ENCODE data around the gene CNN3. TPM values are rescaled to one million over a fixed set of nuclear protein-coding genes. Genes with fewer than 3 reads are reported as not detected.
A peak's percentile ranks its signal among the peaks of the same experiment; 100 is the strongest.

CNN3 gene
- total RNA-seq, 3 donors from 2014 or later, result 61.3 to 165 (median 129) TPM

GRCh38 chr1:94862718-94863117 lies 64.2 kb downstream of the CNN3 start:
- Histone ChIP-seq H3K4me1 (ENCODE audit: low read depth) (no peaks in the 10 kb centered on the region), H3K36me3 (ENCODE audit: low read depth) (no peaks in the 10 kb centered on the region), H3K9me3 (no peaks in the 10 kb centered on the region), H3K4me3 (no peak overlapping the region)
- ATAC-seq (no peak), DNase-seq (no peak)
- TF ChIP-seq CTCF (IDR thresholded peaks at IDR 0.05), result no peak
- intact Hi-C loops (cut with DNase I, micrococcal nuclease), result loop anchor here in 1 of 2 donors (5.0 kb wide), 1 partner anchor 65 kb away; the partner anchor contains the start of gene CNN3

- Histone ChIP-seq H3K4me3 (no peak overlapping the region), H3K4me1 (ENCODE audit: low read depth) (peaks cover 9% of the 10 kb centered on the region), H3K9me3 (no peaks in the 10 kb centered on the region), H3K36me3 (ENCODE audit: low read depth) (no peaks in the 10 kb centered on the region)
- no peak for TF ChIP-seq CTCF (IDR thresholded peaks at IDR 0.05)
- ATAC-seq (no peak), DNase-seq (no peak)
- intact Hi-C loops (cut with DNase I, micrococcal nuclease), result loop anchor here (10.0 kb wide), 2 partner anchors 66 to 376 kb away; partner anchors contain the start of genes CNN3 (in 1 of the 2) and RWDD3 (in 1 of the 2)
These were observed 67.7 kb downstream of the CNN3 start for GRCh38 chr1:94859174-94859573.

- H3K9me3 ChIP-seq, result no peaks in the 10 kb centered on the region
- TF ChIP-seq CTCF (IDR thresholded peaks at IDR 0.05), result no peak
- intact Hi-C loops (cut with DNase I, micrococcal nuclease), result loop anchor here (10.0 kb wide), 2 partner anchors 67 to 377 kb away; partner anchors contain the start of genes CNN3 (in 1 of the 2) and RWDD3 (in 1 of the 2)
- H3K4me3 ChIP-seq, result no peak overlapping the region
- ATAC-seq (no peak), DNase-seq (no peak)
- peaks cover 9% of the 10 kb centered on the region for H3K4me1 ChIP-seq (ENCODE audit: low read depth)
- no peaks in the 10 kb centered on the region for H3K36me3 ChIP-seq (ENCODE audit: low read depth)
These were observed 68.6 kb downstream of the CNN3 start for GRCh38 chr1:94858276-94858675.

GRCh38 chr1:94856868-94857267 lies 70.0 kb downstream of the CNN3 start:
- intact Hi-C loops (cut with DNase I, micrococcal nuclease), result loop anchor here (10.0 kb wide), 2 partner anchors 68 to 378 kb away; partner anchors contain the start of genes CNN3 (in 1 of the 2) and RWDD3 (in 1 of the 2)
- Histone ChIP-seq H3K9me3 (no peaks in the 10 kb centered on the region), H3K4me1 (ENCODE audit: low read depth) (peaks cover 9% of the 10 kb centered on the region), H3K4me3 (no peak overlapping the region), H3K36me3 (ENCODE audit: low read depth) (no peaks in the 10 kb centered on the region)
- ATAC-seq (no peak), DNase-seq (no peak)
- no peak for TF ChIP-seq CTCF (IDR thresholded peaks at IDR 0.05)

- H3K4me3 ChIP-seq, result no peak overlapping the region
- ATAC-seq (peak; percentile 68), DNase-seq (no peak)
- no peaks in the 10 kb centered on the region for H3K36me3 ChIP-seq (ENCODE audit: low read depth)
- H3K9me3 ChIP-seq, result no peaks in the 10 kb centered on the region
- peaks cover 9% of the 10 kb centered on the region for H3K4me1 ChIP-seq (ENCODE audit: low read depth)
- TF ChIP-seq CTCF (IDR thresholded peaks at IDR 0.05), result no peak
- intact Hi-C loops (cut with DNase I, micrococcal nuclease), result loop anchor here (10.0 kb wide), 2 partner anchors 69 to 379 kb away; partner anchors contain the start of genes CNN3 (in 1 of the 2) and RWDD3 (in 1 of the 2)
These were observed 70.9 kb downstream of the CNN3 start for GRCh38 chr1:94856004-94856403.
